Esophagus squamous epithelium (tissue), 5 donors: ENCODE results near the gene BIN1. TPM values are rescaled to one million over a fixed set of nuclear protein-coding genes. Genes with fewer than 3 reads are reported as not detected.

Experiments
- DNase-seq: peaks from one replicate; lab custom pipeline; 2025; lab: John Stamatoyannopoulos, UW
- H3K27ac ChIP-seq, 4 donors: fragments of 200-600 bp; sonication (generic); one replicate each; pipeline ENCODE4 v1.5.1; 2016 to 2019; ENCODE audit warnings: mild to moderate bottlenecking in 1 of 4
- H3K27me3 ChIP-seq, 4 donors: fragments of 200-600 bp; sonication (generic); 1 replicate in 3 of 4; 2 replicates in 1 of 4; pipeline versions ENCODE4 v1.5.1 to v1.6.0; 2017 to 2021; ENCODE audit warnings: antibody characterized with exemption in 1 of 4
- H3K36me3 ChIP-seq, 3 donors: fragments of 200-600 bp; sonication (generic); one replicate each; pipeline ENCODE4 v1.5.1; 2016 to 2019
- H3K4me1 ChIP-seq, 3 donors: fragments of 200-600 bp; sonication (generic); one replicate each; pipeline ENCODE4 v1.5.1; 2017 to 2019
- H3K4me3 ChIP-seq, 4 donors: fragments of 200-600 bp; sonication (generic); 1 replicate in 3 of 4; 2 replicates in 1 of 4; pipeline ENCODE4 v1.5.1; 2016 to 2019; ENCODE audit warnings: mild to moderate bottlenecking in 2 of 4, moderate library complexity in 1 of 4
- H3K9me3 ChIP-seq, 3 donors: fragments of 200-600 bp; sonication (generic); one replicate each; pipeline ENCODE4 v1.5.1; 2016 to 2019
- CTCF ChIP-seq, 6 experiments: fragments of 450-650 bp in 4 of 6; fragments of 200-600 bp in 2 of 6; sonication (generic) in 2 of 6; IDR thresholded peaks; one replicate each; pipeline ENCODE4 v1.5.1; 2016 to 2019; ENCODE audit warnings: antibody characterized with exemption in 6 of 6, mild to moderate bottlenecking in 4 of 6, moderate library complexity in 4 of 6
- POLR2A ChIP-seq, 4 donors: fragments of 450-650 bp; IDR thresholded peaks; one replicate each; pipeline ENCODE4 v1.6.1; 2017; ENCODE audit warnings: antibody characterized with exemption in 4 of 4, mild to moderate bottlenecking in 4 of 4, moderate library complexity in 3 of 4
- WGBS, 2 donors: methylation state at CpG; one replicate each; pipeline ENCODE4 v1.1.5; 2018; 5-methylcytosine and 5-hydroxymethylcytosine counted together
- intact Hi-C: fragments of 100-400 bp; cut with DNase I; formaldehyde crosslinking; loops from one replicate; pipeline ENCODE4 v1.15.0; 2022
- total RNA-seq, 4 donors: library from RNA; depleted of rRNA; stranded (reverse); fragments of >200 nt; gene quantifications; one replicate each; pipeline ENCODE4 v1.1.0, GENCODE V29; 2016
- donor health status: DM: yes; HTN: yes; CAD: no.

Gene BIN1
- total RNA-seq, 4 donors from 2014 or later: 10.8 to 23.3 (median 15.5) TPM

GRCh38 chr2:127058246-127058953 lies 48.6 kb downstream of the BIN1 start:
- H3K36me3 ChIP-seq: peaks cover 0 to 22% (median 0%) of the 10 kb centered on the region in 3 donors
- DNase-seq: no peak

DNA sequence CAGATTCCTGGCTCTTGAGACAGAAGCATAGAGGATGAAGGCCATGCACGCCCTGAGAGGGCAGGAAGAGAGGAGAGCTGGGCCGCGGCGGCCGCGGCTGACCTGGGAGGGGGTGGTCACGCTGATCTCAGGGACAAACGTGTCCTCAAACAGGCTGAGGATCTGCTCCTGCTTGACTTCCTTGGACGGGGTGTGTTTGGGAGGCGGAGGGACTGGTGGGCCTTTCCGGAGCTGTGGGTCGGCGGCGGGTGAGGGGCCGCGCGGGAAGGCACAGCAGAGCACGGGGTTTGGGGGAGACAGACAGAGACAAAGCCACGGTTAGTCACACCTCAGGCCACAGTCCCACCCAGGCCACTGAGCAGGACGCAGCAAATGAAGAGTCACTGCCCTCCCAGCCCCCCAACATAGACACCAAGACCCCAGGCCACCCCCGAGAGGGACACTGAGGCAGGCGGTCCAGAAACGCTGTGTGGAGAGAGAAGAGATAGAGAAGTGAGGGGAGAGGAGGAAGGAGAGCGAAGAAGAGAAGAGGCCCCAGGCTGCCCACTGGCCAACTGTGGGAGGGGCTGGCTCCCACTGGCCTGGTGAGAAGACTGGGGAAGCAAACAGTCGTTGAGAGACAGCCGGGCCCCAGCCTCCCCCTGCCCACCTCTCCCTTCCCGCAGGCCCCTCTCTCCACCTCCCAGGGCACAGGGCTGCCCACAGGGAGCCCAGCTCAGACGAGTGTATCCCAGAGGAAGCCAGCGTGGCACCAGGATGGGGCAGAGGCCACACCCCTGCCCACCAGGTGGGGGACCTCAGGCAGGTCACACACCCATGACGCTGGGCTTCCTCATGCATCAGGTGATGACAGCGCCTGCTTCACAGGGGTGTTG lies 49.3 kb downstream of the BIN1 start:
- no peak for DNase-seq
- no peak overlapping the region for H3K4me3 ChIP-seq
- H3K36me3 ChIP-seq: peaks cover 0 to 22% (median 0%) of the 10 kb centered on the region in 3 donors
- H3K27me3 ChIP-seq: no peaks in the 10 kb centered on the region
- H3K4me1 ChIP-seq: peaks cover 0 to 11% (median 0%) of the 10 kb centered on the region in 3 donors
- H3K9me3 ChIP-seq: no peaks in the 10 kb centered on the region
- intact Hi-C loops: no loop called here
- no peak overlapping the region for H3K27ac ChIP-seq
- TF ChIP-seq CTCF (IDR thresholded peaks at IDR 0.05): no peak
- no peak for TF ChIP-seq POLR2A (IDR thresholded peaks at IDR 0.05)
- 82 to 89% methylated on average over 15 to 25 of the region's 31 CpGs for WGBS, 2 donors

More at GRCh38 chr2:127058246-127058953, 48.6 kb downstream of the BIN1 start:
- Histone ChIP-seq H3K4me1 (peaks cover 0 to 11% (median 0%) of the 10 kb centered on the region in 3 donors), H3K4me3 (no peak overlapping the region), H3K27ac (no peak overlapping the region), H3K9me3 (no peaks in the 10 kb centered on the region), H3K27me3 (no peaks in the 10 kb centered on the region)
- intact Hi-C loops: no loop called here
- 81 to 86% methylated on average over 9 of the region's 11 CpGs for WGBS, 2 donors
- no peak for TF ChIP-seq POLR2A (IDR thresholded peaks at IDR 0.05)
- TF ChIP-seq CTCF (IDR thresholded peaks at IDR 0.05): no peak

GRCh38 chr2:127056631-127057370 lies 50.2 kb downstream of the BIN1 start:
- H3K27me3 ChIP-seq: no peaks in the 10 kb centered on the region
- TF ChIP-seq POLR2A (IDR thresholded peaks at IDR 0.05) (no peak), CTCF (IDR thresholded peaks at IDR 0.05) (no peak)
- 84 to 88% methylated on average over 9 to 13 of the region's 25 CpGs for WGBS, 2 donors
- no peak overlapping the region for H3K27ac ChIP-seq
- no peak overlapping the region for H3K4me3 ChIP-seq
- H3K9me3 ChIP-seq: no peaks in the 10 kb centered on the region
- peaks cover 0 to 19% (median 0%) of the 10 kb centered on the region in 3 donors for H3K36me3 ChIP-seq
- peaks cover 0 to 7% (median 0%) of the 10 kb centered on the region in 3 donors for H3K4me1 ChIP-seq
- no peak for DNase-seq
- intact Hi-C loops: no loop called here

- Histone ChIP-seq H3K9me3 (no peaks in the 10 kb centered on the region), H3K4me3 (no peak overlapping the region), H3K27ac (no peak overlapping the region), H3K4me1 (no peaks in the 10 kb centered on the region), H3K27me3 (no peaks in the 10 kb centered on the region), H3K36me3 (peaks cover 0 to 15% (median 0%) of the 10 kb centered on the region in 3 donors)
- TF ChIP-seq POLR2A (IDR thresholded peaks at IDR 0.05) (no peak), CTCF (IDR thresholded peaks at IDR 0.05) (no peak)
- intact Hi-C loops: no loop called here
- 84 to 100% methylated on average over 5 to 6 of the region's 11 CpGs for WGBS, 2 donors
- DNase-seq: no peak
These were observed 50.9 kb downstream of the BIN1 start for GRCh38 chr2:127056086-127056485.
